Sigmoid colon (tissue), 7 donors: ENCODE results near the gene WDFY2. TPM values are rescaled to one million over a fixed set of nuclear protein-coding genes. Genes with fewer than 3 reads are reported as not detected.

Source experiments
- DNase-seq: peaks from one replicate; pipeline ENCODE4 v3.0.0-alpha.2; 2019
- H3K27ac ChIP-seq, 4 donors: fragments of 200-600 bp; sonication (generic); one replicate each; pipeline ENCODE4 v1.5.1; 2016 to 2019; ENCODE audit warnings: mild to moderate bottlenecking in 1 of 4
- H3K27me3 ChIP-seq, 3 donors: fragments of 200-600 bp; sonication (generic); one replicate each; pipeline ENCODE4 v1.5.1; 2019; ENCODE audit warnings: mild to moderate bottlenecking in 1 of 3
- H3K36me3 ChIP-seq, 4 donors: fragments of 200-600 bp; sonication (generic); one replicate each; pipeline ENCODE4 v1.5.1; 2016 to 2019
- H3K4me1 ChIP-seq, 4 donors: fragments of 200-600 bp; sonication (generic); one replicate each; pipeline ENCODE4 v1.5.1; 2017 to 2019
- H3K4me3 ChIP-seq, 4 donors: fragments of 200-600 bp; sonication (generic); one replicate each; pipeline ENCODE4 v1.5.1; 2017 to 2019; ENCODE audit warnings: mild to moderate bottlenecking in 2 of 4, moderate library complexity in 1 of 4
- H3K9me3 ChIP-seq, 4 donors: fragments of 200-600 bp in 3 of 4; sonication (generic) in 3 of 4; one replicate each; pipeline versions ENCODE4 v1.5.1 to v1.6.1; 2013 to 2019
- EP300 ChIP-seq, 4 donors: sonication (generic); formaldehyde crosslinking; IDR thresholded peaks; one replicate each; pipeline ENCODE4 v1.6.1; 2017; ENCODE audit warnings: antibody characterized with exemption in 4 of 4
- POLR2A ChIP-seq, 2 donors: fragments of 450-650 bp; IDR thresholded peaks; one replicate each; pipeline ENCODE4 v1.6.1; 2016; ENCODE audit warnings: antibody characterized with exemption in 2 of 2, mild to moderate bottlenecking in 2 of 2, moderate library complexity in 2 of 2
- POLR2AphosphoS5 ChIP-seq, 4 donors: sonication (generic); formaldehyde crosslinking; IDR thresholded peaks; one replicate each; pipeline ENCODE4 v1.6.1; 2017; ENCODE audit warnings: antibody characterized with exemption in 4 of 4
- WGBS, 2 donors: extraction: QIAGEN DNeasy Blood & Tissue Kit; methylation state at CpG; one replicate each; pipeline ENCODE4 v1.1.7; 2013; 5-methylcytosine and 5-hydroxymethylcytosine counted together
- intact Hi-C: fragments of 100-400 bp; cut with DNase I; formaldehyde crosslinking; loops from one replicate; pipeline ENCODE4 v1.15.1; 2023
- polyA plus RNA-seq, 3 donors: library from polyadenylated mRNA; stranded (reverse); fragments of 200-250 nt; gene quantifications; one replicate each; pipeline ENCODE4 v1.2.3, GENCODE V29; 2013
- total RNA-seq, 4 donors: library from RNA; depleted of rRNA; stranded (reverse); fragments of >200 nt; gene quantifications; one replicate each; pipeline ENCODE4 v1.1.0, GENCODE V29; 2016
- TF ChIP-seq, protein P1 (sequence below), 4 experiments: fragments of 450-650 bp in 3 of 4; fragments of 200-600 bp in 1 of 4; IDR thresholded peaks; one replicate each; pipeline ENCODE4 v1.5.1; 2016 to 2019; ENCODE audit warnings: antibody characterized with exemption in 4 of 4, mild to moderate bottlenecking in 3 of 4, moderate library complexity in 2 of 4
- donor health status: healthy with polysubstance abuse.
- donor health status: Bipolar disorder and iron deficiency.
- donor health status: healthy.

The WDFY2 gene
- total and polyA plus RNA-seq, 7 donors = 0.60 to 18.3 (median 7.3) TPM

DNA sequence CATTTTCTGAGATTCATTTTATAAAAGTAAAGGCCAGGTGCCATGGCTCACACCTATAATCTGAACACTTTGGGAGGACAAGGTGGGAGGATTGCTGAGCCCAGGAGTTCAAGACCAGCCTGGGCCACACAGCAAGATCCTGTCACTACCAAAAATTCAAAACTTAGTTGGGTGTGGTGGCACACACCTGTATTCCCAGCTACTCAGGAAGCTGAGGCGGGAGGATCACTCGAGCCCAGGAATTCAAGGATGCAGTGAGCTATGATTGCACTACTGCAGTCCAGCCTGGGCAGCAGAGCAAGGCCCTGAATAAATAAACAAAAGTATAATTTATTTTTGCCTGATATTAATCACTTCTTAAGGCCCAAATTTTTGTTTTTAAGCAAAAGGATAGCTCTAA, 179.2 kb downstream of the WDFY2 start:
- peak overlapping the region in 2 of 4 donors; percentile 57 to 64 for H3K27ac ChIP-seq
- TF ChIP-seq EP300 (IDR thresholded peaks at IDR 0.05) (no peak), POLR2A (IDR thresholded peaks at IDR 0.05) (no peak), POLR2AphosphoS5 (IDR thresholded peaks at IDR 0.05) (no peak)
- TF ChIP-seq, protein P1, sequence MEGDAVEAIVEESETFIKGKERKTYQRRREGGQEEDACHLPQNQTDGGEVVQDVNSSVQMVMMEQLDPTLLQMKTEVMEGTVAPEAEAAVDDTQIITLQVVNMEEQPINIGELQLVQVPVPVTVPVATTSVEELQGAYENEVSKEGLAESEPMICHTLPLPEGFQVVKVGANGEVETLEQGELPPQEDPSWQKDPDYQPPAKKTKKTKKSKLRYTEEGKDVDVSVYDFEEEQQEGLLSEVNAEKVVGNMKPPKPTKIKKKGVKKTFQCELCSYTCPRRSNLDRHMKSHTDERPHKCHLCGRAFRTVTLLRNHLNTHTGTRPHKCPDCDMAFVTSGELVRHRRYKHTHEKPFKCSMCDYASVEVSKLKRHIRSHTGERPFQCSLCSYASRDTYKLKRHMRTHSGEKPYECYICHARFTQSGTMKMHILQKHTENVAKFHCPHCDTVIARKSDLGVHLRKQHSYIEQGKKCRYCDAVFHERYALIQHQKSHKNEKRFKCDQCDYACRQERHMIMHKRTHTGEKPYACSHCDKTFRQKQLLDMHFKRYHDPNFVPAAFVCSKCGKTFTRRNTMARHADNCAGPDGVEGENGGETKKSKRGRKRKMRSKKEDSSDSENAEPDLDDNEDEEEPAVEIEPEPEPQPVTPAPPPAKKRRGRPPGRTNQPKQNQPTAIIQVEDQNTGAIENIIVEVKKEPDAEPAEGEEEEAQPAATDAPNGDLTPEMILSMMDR (IDR thresholded peaks at IDR 0.05) = no peak
- no peaks in the 10 kb centered on the region for H3K27me3 ChIP-seq
- H3K4me1 ChIP-seq = peaks cover 0 to 13% (median 12%) of the 10 kb centered on the region in 4 donors
- no peak for DNase-seq
- H3K4me3 ChIP-seq = no peak overlapping the region
- intact Hi-C loops = no loop called here
- 91 to 96% methylated on average over 2 of the region's 2 CpGs for WGBS, 2 donors
- H3K9me3 ChIP-seq = no peaks in the 10 kb centered on the region
- peaks cover 0 to 37% (median 0%) of the 10 kb centered on the region in 4 donors for H3K36me3 ChIP-seq

DNA sequence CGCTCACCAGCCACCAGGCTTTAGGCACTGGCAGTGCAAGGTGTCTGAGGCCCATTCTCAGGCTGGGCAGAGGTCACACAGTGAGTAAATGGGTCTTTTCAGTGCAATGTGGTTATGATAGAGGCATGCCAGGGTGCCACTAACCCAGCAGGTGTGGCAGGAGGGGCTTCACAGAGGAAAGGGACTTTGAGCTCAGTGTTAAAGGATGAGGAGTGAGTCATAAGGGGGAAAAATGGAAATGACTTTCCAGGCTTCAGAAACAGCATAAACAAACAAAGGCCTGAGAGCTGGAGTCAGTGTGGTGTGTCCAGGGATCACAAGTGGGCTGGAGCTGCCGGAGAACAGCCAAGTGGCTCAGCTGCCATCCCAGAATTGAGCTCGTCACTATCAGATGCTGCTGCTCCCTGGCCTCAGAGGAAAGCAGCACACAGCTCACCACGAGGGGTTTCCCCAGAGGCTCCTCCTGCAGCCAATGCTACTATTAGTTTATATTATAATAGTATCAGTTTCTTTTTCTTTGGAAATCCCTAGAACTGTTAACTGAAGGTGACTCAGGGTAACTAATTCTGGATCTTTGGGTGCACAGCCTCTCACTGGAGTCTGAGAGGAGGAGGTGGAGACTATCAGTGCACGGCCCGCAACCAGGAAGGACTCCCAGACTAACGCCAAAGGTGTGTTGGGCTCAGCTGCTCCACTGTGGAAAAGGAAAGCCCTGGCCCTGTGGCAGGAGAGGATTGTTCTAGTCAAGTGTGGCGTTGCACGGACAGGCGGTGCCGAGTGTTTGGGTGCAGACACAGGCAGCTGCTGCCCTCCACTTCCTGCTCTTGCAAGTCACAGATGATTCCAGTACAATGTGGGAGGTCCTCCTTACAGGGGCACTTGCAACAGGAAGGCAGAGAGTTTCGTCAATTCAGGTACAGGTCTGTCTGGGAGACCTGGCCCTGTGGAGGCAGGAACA, 180.2 kb downstream of the WDFY2 start:
- H3K4me1 ChIP-seq = peaks cover 0 to 18% (median 13%) of the 10 kb centered on the region in 4 donors
- H3K9me3 ChIP-seq = no peaks in the 10 kb centered on the region
- intact Hi-C loops = no loop called here
- peaks cover 0 to 28% (median 0%) of the 10 kb centered on the region in 4 donors for H3K36me3 ChIP-seq
- no peak overlapping the region for H3K4me3 ChIP-seq
- H3K27me3 ChIP-seq = no peaks in the 10 kb centered on the region
- H3K27ac ChIP-seq = peak overlapping the region; percentile 57 to 65 (median 61)
- WGBS, 2 donors = 17 to 23% methylated on average over 12 of the region's 12 CpGs
- DNase-seq = peak; percentile 95
- TF ChIP-seq POLR2A (IDR thresholded peaks at IDR 0.05) (no peak), POLR2AphosphoS5 (IDR thresholded peaks at IDR 0.05) (peak; percentile 16 to 61 (median 34)), EP300 (IDR thresholded peaks at IDR 0.05) (no peak)
- TF ChIP-seq, protein P1 (IDR thresholded peaks at IDR 0.05) = no peak

DNA sequence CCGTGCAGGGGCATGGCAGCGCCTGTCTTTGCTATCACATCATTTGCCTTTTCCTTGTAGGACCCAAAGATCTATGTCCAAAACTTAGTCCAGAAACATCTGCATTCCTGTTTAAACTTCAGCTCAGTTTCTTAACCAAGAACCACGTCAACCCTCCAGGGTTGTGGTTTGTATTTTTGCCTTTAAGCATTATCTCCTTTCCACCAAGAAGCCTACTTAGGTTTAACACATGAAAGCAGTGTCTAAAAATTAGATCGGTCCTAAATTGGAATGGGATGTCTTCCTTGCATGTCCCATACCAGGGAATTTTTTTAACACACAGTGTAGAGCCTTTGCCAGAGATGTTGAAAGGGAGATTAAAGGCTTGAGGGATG, 180.9 kb downstream of the WDFY2 start:
- intact Hi-C loops = no loop called here
- no peak overlapping the region for H3K4me3 ChIP-seq
- no peaks in the 10 kb centered on the region for H3K9me3 ChIP-seq
- peaks cover 0 to 23% (median 17%) of the 10 kb centered on the region in 4 donors for H3K4me1 ChIP-seq
- WGBS, 2 donors = 62 to 84% methylated on average over 4 of the region's 4 CpGs
- DNase-seq = no peak
- H3K36me3 ChIP-seq = peaks cover 0 to 22% (median 0%) of the 10 kb centered on the region in 4 donors
- H3K27ac ChIP-seq = peak overlapping the region; percentile 57 to 65 (median 61)
- TF ChIP-seq POLR2A (IDR thresholded peaks at IDR 0.05) (no peak), POLR2AphosphoS5 (IDR thresholded peaks at IDR 0.05) (no peak), EP300 (IDR thresholded peaks at IDR 0.05) (no peak)
- TF ChIP-seq, protein P1 (IDR thresholded peaks at IDR 0.05) = no peak
- H3K27me3 ChIP-seq = no peaks in the 10 kb centered on the region

DNA sequence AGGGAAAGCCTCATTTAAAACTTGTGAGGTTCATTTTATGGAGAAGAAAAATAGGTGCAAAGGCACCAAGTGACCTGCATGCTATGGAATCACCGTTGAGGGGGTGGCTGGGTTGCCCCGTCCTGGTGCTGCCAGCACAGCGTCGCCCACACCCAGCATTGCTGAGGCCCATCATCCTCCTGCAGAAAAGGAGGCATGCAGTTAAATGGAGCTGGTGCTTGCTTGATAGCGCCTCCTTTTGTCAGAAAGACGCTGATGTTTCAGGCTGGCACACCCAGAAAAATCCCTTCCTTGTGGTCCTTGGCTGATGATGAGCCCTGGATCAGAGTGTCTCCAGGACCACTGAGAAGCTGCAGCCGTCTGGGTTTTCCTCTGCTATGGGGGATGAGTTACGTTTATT, 182.8 kb downstream of the WDFY2 start:
- H3K27me3 ChIP-seq = no peaks in the 10 kb centered on the region
- whole genome bisulfite sequencing, 2 donors = 93 to 96% methylated on average over 8 of the region's 8 CpGs
- no peak for TF ChIP-seq EP300 (IDR thresholded peaks at IDR 0.05)
- TF ChIP-seq, protein P1 (IDR thresholded peaks at IDR 0.05) = no peak
- TF ChIP-seq POLR2A (IDR thresholded peaks at IDR 0.05) = no peak
- no peak for TF ChIP-seq POLR2AphosphoS5 (IDR thresholded peaks at IDR 0.05)
- no peak overlapping the region for H3K4me3 ChIP-seq
- H3K36me3 ChIP-seq = peaks cover 0 to 14% (median 0%) of the 10 kb centered on the region in 4 donors
- DNase-seq = no peak
- intact Hi-C loops = no loop called here
- H3K4me1 ChIP-seq = peaks cover 0 to 30% (median 18%) of the 10 kb centered on the region in 4 donors
- no peaks in the 10 kb centered on the region for H3K9me3 ChIP-seq
- H3K27ac ChIP-seq = no peak overlapping the region
